RWPE2 (cell line): ENCODE measurements around the gene ARHGAP21.

ENCODE experiments used
- ATAC-seq: fragments of 200-7000 bp; cut with Tn5 transposase; 3 replicates; pipeline ENCODE4 v1.9.1; 2021; ENCODE audit warnings: low read depth
- DNase-seq: peaks from one replicate; pipeline ENCODE4 v3.0.0-alpha.2; 2020; ENCODE audit warnings: low spot score
- H3K27ac ChIP-seq: fragments of 450-650 bp; 2 replicates; pipeline ENCODE4 v1.5.1; 2017; ENCODE audit warnings: mild to moderate bottlenecking; ENCODE audit not compliant: poor library complexity, severe bottlenecking
- H3K27me3 ChIP-seq: fragments of 250-450 bp; sonication (Bioruptor Pico); 2 replicates; pipeline ENCODE4 v1.5.1; 2021; ENCODE audit warnings: mild to moderate bottlenecking, moderate library complexity; ENCODE audit not compliant: insufficient read depth, poor library complexity, severe bottlenecking
- H3K36me3 ChIP-seq: fragments of 250-450 bp; sonication (Bioruptor Pico); 2 replicates; pipeline ENCODE4 v1.5.1; 2020; ENCODE audit warnings: low read depth, mild to moderate bottlenecking, moderate library complexity
- H3K4me1 ChIP-seq: fragments of 250-450 bp; sonication (Bioruptor Pico); 2 replicates; pipeline ENCODE4 v1.5.1; 2021; ENCODE audit warnings: mild to moderate bottlenecking, moderate library complexity; ENCODE audit not compliant: insufficient read depth, poor library complexity, severe bottlenecking
- H3K4me3 ChIP-seq: fragments of 250-450 bp; sonication (Bioruptor Pico); 2 replicates; pipeline ENCODE4 v1.5.1; 2021; ENCODE audit warnings: mild to moderate bottlenecking, moderate library complexity; ENCODE audit not compliant: severe bottlenecking
- H3K9me3 ChIP-seq: fragments of 250-450 bp; sonication (Bioruptor Pico); 2 replicates; pipeline ENCODE4 v1.5.1; 2021; ENCODE audit warnings: mild to moderate bottlenecking, moderate library complexity; ENCODE audit not compliant: severe bottlenecking
- CTCF ChIP-seq: fragments of 450-650 bp; IDR thresholded peaks from one replicate; pipeline ENCODE4 v1.5.1; 2017; ENCODE audit warnings: mild to moderate bottlenecking, moderate library complexity; ENCODE audit not compliant: poor library complexity, severe bottlenecking

Gene ARHGAP21

DNA sequence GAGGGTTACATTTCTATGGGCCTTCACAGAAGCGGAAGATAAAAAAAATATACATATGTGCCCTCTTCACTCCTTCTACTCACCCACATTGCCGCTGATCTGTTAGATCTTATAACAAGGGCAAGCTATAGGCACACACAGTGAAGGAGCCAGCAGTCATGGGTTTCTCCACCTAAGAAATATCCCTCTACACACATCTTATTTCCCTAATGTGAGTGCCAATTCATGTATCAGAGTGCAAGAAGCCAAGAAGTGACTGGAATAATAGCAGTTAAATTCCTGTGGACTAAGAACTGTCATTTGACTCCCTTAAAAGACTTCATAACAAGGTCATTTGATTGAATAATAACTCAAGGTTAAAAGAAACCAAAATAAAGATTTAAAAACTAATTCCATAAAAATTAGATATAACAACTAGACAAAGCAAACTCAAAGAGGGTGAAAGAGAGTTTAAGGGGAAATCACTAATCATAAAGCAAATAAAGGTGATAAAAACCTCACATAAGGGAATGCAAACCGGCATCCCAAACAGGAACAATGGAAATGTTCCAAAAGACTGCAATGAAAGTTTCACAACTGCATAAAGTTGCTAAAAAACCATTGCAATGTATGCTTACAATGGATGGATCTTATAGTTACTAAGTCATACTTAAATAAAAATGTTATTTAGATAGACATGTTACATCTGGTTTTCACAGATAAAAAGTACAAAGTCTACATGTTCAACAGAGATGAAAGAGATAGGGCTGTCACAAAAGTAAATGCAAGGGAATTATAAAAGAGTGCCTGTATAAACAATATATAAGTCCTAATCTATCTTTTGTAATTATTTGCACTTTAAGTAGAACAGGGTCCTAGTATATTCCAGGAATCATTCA lies 42.8 kb downstream of the ARHGAP21 start:
- H3K27me3 ChIP-seq, result no peaks in the 10 kb centered on the region
- no peak overlapping the region for H3K4me3 ChIP-seq
- H3K27ac ChIP-seq, result peak overlapping the region; percentile 15
- DNase-seq (no peak), ATAC-seq (no peak)
- TF ChIP-seq CTCF, result no peak
- H3K9me3 ChIP-seq, result no peaks in the 10 kb centered on the region
- H3K4me1 ChIP-seq, result peaks cover 17% of the 10 kb centered on the region
- no peaks in the 10 kb centered on the region for H3K36me3 ChIP-seq

- no peak overlapping the region for H3K27ac ChIP-seq
- no peak for TF ChIP-seq CTCF
- H3K4me3 ChIP-seq, result no peak overlapping the region
- DNase-seq, result no peak
- H3K4me1 ChIP-seq, result peaks cover 17% of the 10 kb centered on the region
- no peak for ATAC-seq
- H3K9me3 ChIP-seq, result no peaks in the 10 kb centered on the region
- no peaks in the 10 kb centered on the region for H3K36me3 ChIP-seq
- H3K27me3 ChIP-seq, result no peaks in the 10 kb centered on the region
Observed at GRCh38 chr10:24678757-24679156, 44.9 kb downstream of the ARHGAP21 start.

DNA sequence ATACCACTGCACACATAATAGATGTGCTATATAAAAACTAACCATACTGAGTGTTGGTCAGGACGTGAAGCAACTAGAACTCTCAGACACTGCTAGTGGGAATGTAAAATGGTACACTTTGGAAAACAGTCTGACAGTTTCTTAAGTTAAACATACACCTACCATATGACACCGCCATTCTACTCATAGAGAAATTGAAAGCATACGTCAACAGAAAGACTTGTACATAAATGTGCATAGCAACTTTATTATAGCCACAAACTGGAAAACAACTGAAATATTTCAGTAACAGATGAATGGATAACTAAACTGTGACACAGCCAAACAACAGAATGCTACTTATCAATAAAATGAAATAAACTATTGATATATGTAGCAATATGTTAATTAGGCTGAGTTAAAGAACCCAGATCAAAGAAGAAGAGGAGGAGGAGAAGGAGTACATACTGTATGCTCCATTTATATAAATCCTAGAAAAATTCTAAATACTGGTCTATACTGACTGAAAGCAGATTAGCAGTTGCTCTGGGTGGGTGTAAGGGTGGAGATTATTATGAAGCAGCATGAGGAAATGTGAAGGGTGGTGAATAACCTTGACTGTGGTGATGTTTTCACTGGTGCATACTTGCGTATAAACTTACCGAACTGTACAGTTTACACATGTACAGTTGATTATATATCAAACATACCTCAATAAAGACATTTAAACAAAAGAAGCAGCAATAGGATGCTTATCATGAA lies 48.6 kb downstream of the ARHGAP21 start:
- ATAC-seq (no peak), DNase-seq (no peak)
- TF ChIP-seq CTCF, result no peak
- Histone ChIP-seq H3K27ac (no peak overlapping the region), H3K9me3 (no peaks in the 10 kb centered on the region), H3K27me3 (no peaks in the 10 kb centered on the region), H3K4me1 (no peaks in the 10 kb centered on the region), H3K4me3 (no peak overlapping the region), H3K36me3 (0 out of 2 replicates have a peak, but pooled peaks cover 5% of the 10 kb centered on the region)

DNA sequence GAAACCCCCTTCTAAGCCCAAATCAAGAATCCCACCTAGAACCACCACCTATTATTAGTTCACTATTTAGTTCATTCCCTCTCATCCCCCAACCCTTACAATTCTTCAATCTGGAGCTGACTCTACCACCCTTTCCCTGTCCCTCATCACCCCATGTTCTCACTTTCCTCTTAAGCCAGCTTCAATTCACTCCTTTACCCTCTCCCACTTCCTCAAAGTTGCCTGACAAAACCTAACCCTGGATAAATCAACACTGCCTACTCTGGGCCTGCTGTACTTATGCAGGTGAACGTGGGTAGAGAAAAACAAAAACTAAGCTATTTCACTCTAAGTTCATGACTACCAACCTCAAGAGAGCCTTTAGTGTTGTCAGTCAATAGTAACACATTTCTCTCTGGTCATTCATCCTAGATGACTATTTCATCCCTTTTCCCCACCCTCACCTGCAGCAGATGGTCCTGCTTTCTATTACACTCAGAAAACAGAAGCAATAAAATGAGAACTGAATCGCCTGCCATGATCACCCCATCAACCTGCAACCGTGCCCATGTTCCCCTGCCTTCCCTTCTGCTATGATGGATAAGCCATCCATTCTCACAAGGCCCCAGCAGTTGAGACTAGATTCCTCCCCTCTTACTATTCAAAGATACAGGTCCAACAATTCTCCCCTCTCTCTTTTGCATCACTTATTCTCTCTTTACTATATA lies 52.6 kb downstream of the ARHGAP21 start:
- Histone ChIP-seq H3K4me3 (no peak overlapping the region), H3K4me1 (no peaks in the 10 kb centered on the region), H3K27ac (no peak overlapping the region), H3K9me3 (no peaks in the 10 kb centered on the region), H3K36me3 (peaks cover 34% of the 10 kb centered on the region), H3K27me3 (no peaks in the 10 kb centered on the region)
- DNase-seq, result no peak
- ATAC-seq, result no peak; the same call in 2 of the 3 replicates
- TF ChIP-seq CTCF, result no peak
